ENCODE data around the gene TBL2.
A peak's percentile ranks its signal among the peaks of the same experiment; 100 is the strongest.
"Not testable (repeated sequence)": the region's sequence is repeated elsewhere in the genome, so short reads cannot be mapped to it uniquely, and the experiment has no call there.

Gene TBL2

DNA sequence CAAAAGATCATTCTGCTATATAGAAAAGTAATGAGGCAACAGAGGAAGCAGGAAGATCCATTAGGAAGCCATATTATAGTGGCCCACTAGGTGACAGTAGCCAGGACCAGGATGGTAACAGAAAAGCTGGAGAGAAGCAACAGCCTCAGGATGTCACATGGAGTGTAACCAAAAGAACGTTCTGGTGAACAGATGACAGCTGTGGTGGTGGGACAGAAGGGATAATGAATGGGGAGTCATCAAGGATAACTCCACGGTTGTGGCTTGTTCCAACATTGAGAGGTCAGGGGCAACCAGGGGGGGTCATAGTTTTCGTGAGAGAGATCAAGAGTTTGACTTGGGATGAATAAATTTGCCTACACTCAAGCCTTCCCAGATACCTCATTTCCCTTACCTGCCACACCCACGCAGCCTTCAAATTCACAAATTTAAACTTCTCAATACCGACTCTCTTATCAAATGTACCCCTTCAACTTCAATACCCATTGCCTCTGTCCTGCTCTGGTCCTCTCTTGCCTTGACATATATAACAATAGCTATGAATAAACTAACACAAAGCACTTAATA lies 9.3 kb downstream of the TBL2 start:
- DNase-seq = no peak

DNA sequence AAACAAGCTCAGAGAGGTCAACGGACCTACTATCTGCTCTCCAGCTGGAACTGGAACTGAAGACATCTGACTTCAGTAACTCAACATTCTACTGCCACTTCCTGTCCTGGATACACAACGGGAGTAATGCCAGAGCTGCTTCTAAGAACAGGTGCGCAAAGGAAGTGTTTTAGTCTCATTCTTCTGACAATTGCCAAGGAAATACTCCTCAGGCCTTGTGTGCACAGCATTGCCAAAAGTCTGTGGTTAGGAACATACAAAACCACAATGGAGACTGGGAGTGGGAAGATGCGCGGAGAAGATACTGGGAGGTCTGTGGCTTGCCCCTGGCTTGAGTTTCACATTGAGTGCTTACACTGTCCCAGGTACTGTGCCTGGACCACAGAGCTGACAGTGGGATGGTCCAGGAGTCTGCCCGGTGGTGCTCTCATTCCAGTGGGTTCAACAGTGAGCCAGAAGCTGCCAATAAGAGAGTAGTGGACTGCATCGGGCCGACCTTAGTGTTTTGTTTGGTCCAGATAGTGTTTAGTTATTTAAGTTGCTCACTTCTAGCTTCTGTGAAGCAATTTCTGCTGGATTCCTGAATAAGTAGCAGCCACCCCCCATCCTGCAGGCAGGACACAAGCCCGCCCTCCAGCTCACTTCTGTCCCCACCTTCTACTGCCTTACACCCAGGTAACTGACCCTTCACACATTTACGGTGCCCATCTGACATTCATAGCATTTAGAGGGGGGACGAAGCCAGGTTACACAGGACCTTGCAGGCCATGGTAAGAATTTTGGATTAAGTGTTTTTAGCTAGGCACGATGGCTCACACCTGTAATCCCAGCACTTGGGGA lies 10.3 kb downstream of the TBL2 start:
- DNase-seq = no peak

DNA sequence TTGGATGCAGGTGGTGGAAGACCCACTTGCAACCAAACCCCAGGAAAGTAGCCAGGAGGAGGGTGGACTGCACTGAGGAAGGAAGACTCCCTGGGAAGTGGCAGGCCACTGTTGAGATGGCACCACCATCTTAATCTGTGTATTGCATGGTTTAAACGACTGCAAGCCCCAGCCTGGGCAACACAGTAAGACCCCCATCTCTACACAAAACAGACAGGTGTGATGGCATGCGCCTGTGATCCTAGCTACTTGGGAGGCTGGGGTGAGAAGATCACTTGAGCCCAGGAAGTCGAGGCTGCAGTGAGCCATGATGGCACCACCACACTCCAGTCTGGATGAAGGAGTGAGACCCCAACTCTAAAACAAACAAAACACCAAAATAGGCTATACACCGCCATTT lies 11.2 kb downstream of the TBL2 start:
- no peak for DNase-seq

GRCh38 chr7:73566431-73566830 lies 11.9 kb downstream of the TBL2 start:
- DNase-seq = not testable (repeated sequence)

- DNase-seq = peak; percentile 60
These were observed 12.6 kb downstream of the TBL2 start for GRCh38 chr7:73565675-73566340.

- DNase-seq = peak; percentile 82
These were observed 18.1 kb downstream of the TBL2 start for GRCh38 chr7:73560109-73560835.

- peak; percentile 80 for DNase-seq
These were observed 20.8 kb downstream of the TBL2 start, which contains the start of gene BCL7B for GRCh38 chr7:73557397-73558257. BCL7B (minus strand) TSS chr7:73557690; CDS start chr7:73557578, 112 bp downstream.

- peak; percentile 97 for DNase-seq
These were observed 21.3 kb downstream of the TBL2 start for GRCh38 chr7:73557108-73557396.

GRCh38 chr7:73556208-73557107 lies 21.9 kb downstream of the TBL2 start:
- DNase-seq = no peak

DNA sequence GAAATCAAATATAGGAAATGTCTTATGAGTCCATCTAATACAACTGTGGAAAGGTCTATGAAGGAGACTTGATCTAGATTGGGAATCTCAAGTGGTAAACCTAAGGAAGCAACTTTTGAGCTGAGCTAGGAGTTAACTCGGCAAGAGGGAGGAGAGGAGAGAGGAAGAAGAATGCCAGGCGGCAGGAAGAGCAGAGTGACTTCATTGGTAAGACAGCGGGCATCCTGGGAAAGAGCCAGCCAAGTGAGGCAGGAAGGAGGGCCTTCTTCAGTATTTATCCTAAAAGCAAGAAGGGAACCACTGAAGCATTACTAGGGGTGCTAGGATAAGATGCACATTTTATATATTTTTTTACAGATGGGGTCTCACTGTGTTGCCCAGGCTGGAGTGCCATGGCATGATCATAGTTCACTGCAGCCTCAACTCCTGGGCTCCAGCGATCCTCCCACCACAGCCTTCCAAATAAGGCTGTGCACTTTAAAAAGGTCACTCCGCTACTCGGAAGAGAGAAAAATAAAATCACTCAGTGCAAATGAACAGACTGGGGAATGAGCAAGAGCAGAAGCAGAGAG lies 22.9 kb downstream of the TBL2 start:
- no peak for DNase-seq

DNA sequence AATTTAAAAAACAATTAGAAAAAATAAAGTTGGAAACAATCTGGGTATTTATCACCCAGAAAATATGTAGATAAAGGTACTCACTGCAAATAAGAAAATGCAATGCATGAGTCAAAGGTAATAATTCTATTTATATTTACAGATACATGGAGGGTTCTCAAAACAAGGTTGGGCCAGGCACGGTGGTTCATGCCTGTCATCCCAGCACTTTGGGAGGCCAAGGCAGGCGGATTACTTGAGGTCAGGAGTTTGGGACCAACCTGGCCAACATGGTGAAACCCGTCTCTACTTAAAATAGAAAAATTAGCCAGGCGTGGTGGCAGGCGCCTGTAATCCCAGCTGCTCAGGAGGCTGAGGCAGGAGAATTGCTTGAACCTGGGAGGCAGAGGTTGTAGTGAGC lies 28.3 kb downstream of the TBL2 start:
- DNase-seq = not testable (repeated sequence)

DNA sequence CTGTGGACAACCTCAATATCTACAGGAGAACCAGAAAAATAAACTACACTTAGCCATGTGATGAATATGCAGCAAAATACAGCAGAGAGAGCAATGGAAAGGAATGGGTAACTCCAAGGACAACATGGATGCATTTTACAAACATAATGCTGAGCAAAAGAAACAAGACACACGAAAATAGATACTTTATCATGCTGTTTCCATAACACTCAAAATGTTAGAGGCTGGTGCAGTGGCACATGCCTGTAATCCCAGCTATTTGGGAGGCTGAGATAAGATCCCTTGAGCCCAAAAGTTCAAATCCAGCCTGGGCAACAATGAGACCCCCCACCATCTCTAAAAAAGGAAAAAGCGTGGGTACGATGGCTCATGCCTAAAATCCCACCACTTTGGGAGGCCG lies 29.2 kb downstream of the TBL2 start:
- no peak for DNase-seq

DNA sequence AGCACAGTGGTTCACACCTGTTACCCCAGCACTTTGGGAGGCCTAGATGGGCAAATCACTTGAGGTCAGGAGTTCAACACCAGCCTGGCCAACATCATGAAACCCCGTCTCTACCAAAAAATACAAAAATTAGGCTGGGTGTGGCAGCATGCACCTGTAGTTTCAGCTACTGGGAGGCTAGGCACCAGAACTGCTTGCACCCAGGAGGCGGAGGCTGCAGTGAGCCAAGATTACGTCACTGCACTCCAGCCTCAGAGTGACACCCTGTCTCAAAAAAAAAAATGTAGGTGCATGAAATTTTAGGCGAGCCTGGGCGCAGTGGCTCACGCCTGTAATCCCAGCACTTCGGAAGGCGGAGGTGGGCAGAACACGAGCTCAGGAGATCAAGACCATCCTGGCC lies 30.5 kb downstream of the TBL2 start:
- DNase-seq = no peak

- no peak for DNase-seq
These were observed 33.7 kb downstream of the TBL2 start for GRCh38 chr7:73544678-73545077.

- DNase-seq = no peak
These were observed 36.7 kb downstream of the TBL2 start for GRCh38 chr7:73541722-73542121.

DNA sequence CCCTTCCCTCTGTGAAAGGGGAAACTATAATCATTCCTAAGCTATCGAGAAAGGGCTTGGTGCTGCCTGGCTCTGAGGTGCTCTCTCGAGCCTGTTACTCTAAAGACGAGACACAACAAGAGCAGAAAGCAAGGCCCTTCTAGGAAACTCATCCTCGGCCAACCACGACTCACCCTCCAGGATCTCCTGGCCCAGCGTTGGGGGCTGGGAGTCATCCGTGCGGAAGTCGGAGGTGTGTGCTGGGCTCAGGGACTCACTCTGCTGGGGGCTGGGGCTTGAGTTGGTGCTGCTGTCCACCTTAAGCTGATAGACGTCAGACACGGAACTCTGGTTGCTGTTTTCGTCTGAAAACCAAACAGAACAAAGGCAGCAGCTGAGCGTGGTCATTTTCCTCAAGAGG lies 38.7 kb downstream of the TBL2 start:
- no peak for DNase-seq

DNA sequence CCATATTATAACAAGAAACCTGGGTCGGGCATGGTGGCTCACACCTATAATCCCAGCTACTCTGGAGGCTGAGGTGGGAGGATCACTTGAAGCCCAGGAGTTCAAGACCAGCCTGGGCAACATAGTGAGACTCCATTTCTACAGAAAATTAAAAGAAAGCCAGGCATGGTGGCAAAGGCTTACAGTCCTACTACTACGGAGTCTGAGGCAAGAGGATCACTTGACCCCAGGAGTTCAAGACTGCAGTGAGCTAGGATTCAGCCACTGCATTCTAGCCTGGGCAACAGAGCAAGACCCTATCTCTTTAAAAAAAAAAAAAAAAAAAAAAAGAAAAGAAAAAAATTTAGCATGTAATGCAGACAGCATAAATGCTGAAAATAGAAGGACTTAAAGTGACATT lies 39.9 kb downstream of the TBL2 start:
- DNase-seq = not testable (repeated sequence)

- DNase-seq = no peak
These were observed 41.3 kb downstream of the TBL2 start for GRCh38 chr7:73537051-73537450.

GRCh38 chr7:73536479-73536878 lies 41.9 kb downstream of the TBL2 start:
- no peak for DNase-seq

- DNase-seq = not testable (repeated sequence)
These were observed 42.5 kb downstream of the TBL2 start for GRCh38 chr7:73535918-73536317.

DNA sequence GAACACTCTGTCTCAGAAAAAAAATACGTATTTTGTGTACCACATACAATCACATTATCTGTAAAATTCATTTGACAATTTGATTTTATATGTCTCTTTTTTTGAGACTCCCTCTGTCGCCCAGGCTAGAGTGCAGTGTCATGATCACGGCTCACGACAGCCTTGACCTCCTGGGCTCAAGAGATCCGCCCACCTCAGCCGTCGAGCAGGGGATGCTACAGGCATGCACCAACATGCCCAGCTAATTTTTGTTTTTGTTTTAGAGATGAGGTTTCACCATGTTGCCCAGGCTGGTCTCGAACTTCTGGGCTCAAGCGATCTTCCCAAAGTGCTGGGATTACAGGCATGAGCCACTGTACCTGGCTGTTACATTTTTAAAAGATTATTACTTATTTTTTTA lies 44.6 kb downstream of the TBL2 start:
- no peak for DNase-seq
